ENCODE results near the gene P2RY10. TPM values are rescaled to one million over a fixed set of nuclear protein-coding genes. Genes with fewer than 3 reads are reported as not detected.

P2RY10 gene
- total RNA-seq, 1 donor, result not detected

Other genes with a start within 250 kb of the P2RY10 start
- gene LPAR4, start 197.7 kb upstream of the P2RY10 start, total RNA-seq, result 0.29 and 0.36 TPM in 2 replicates
- gene GPR174, start 199.3 kb downstream of the P2RY10 start, total RNA-seq, result not detected in 2 replicates